PC-3 (cell line): ENCODE measurements around the gene SPSB4. TPM values are rescaled to one million over a fixed set of nuclear protein-coding genes. Genes with fewer than 3 reads are reported as not detected.

Experiments used
- ATAC-seq: fragments of 200-7000 bp; cut with Tn5 transposase; 2 replicates; pipeline ENCODE4 v1.9.1; 2020; ENCODE audit warnings: mild to moderate bottlenecking, moderate library complexity
- BruUV-seq: library from RNA; stranded (reverse); fragments of 400-500 nt; replicated peaks from 2 replicates; lab custom pipeline; 2021; lab: Mats Ljungman, UMichigan
- CTCF ChIA-PET: fragments of 300-600 bp; sonication (Branson Sonifier 250); formaldehyde crosslinking; loops from one replicate; lab custom pipeline; 2022; ENCODE audit warnings: antibody characterized with exemption; lab: Charles Lee
- POLR2A ChIA-PET: fragments of 300-600 bp; sonication (Branson Sonifier 250); formaldehyde crosslinking; loops from one replicate; lab custom pipeline; 2022; ENCODE audit warnings: antibody characterized with exemption; ENCODE audit not compliant: unreplicated experiment; lab: Charles Lee
- DNase-seq: peaks from one replicate; pipeline ENCODE4 v3.0.0-alpha.2; 2015
- H2AFZ ChIP-seq: fragments of 300-600 bp; sonication (generic); 2 replicates; pipeline ENCODE4 v1.6.0; 2016; ENCODE audit warnings: antibody characterized with exemption, low read length
- H3F3A ChIP-seq: fragments of 300-600 bp; sonication (generic); one replicate; pipeline ENCODE4 v1.6.0; 2017; ENCODE audit warnings: antibody characterized with exemption, low read length, control low read depth, mild to moderate bottlenecking; ENCODE audit not compliant: unreplicated experiment
- H3K27ac ChIP-seq: fragments of 300-600 bp; sonication (generic); 2 replicates; pipeline ENCODE4 v1.5.1; 2016; ENCODE audit warnings: mild to moderate bottlenecking, low read length
- H3K27me3 ChIP-seq: fragments of 300-600 bp; sonication (generic); 2 replicates; pipeline ENCODE4 v1.6.1; 2016; ENCODE audit warnings: low read length, mixed read lengths
- H3K36me3 ChIP-seq: fragments of 300-600 bp; sonication (generic); 2 replicates; pipeline ENCODE4 v1.6.1; 2016; ENCODE audit warnings: low read depth, mixed run types, low read length, mixed read lengths
- H3K4me1 ChIP-seq: fragments of 300-600 bp; sonication (generic); 2 replicates; pipeline ENCODE4 v1.5.1; 2016; ENCODE audit warnings: low read length; ENCODE audit not compliant: insufficient read depth
- H3K4me2 ChIP-seq: fragments of 300-600 bp; sonication (generic); 2 replicates; pipeline ENCODE4 v1.6.0; 2016; ENCODE audit warnings: low read length
- H3K4me3 ChIP-seq: fragments of 300-600 bp; sonication (generic); 2 replicates; pipeline ENCODE4 v1.5.1; 2016; ENCODE audit warnings: mild to moderate bottlenecking, low read length, mixed read lengths
- H3K79me2 ChIP-seq: fragments of 300-600 bp; sonication (generic); 2 replicates; pipeline ENCODE4 v1.6.1; 2017; ENCODE audit warnings: low read length, mixed read lengths
- H3K9ac ChIP-seq: fragments of 300-600 bp; sonication (generic); 2 replicates; pipeline ENCODE4 v1.6.0; 2016; ENCODE audit warnings: mild to moderate bottlenecking, low read length
- H3K9me2 ChIP-seq: fragments of 300-600 bp; sonication (generic); replicated peaks from 2 replicates; pipeline ENCODE4 v1.6.1; 2016; ENCODE audit warnings: mixed run types, low read length, mixed read lengths
- H3K9me3 ChIP-seq: fragments of 300-600 bp; sonication (generic); 2 replicates; pipeline ENCODE4 v1.6.1; 2016; ENCODE audit warnings: low read length, mixed read lengths
- H4K20me1 ChIP-seq: fragments of 300-600 bp; sonication (generic); 2 replicates; pipeline ENCODE4 v1.6.1; 2016; ENCODE audit warnings: low read length, mixed read lengths
- EZH2 ChIP-seq: fragments of 300-600 bp; sonication (generic); IDR thresholded peaks from one replicate; pipeline ENCODE4 v1.6.1; 2017; ENCODE audit warnings: antibody characterized with exemption, mild to moderate bottlenecking, low read length; ENCODE audit not compliant: unreplicated experiment
- EZH2phosphoT487 ChIP-seq: fragments of 300-600 bp; sonication (generic); IDR thresholded peaks from 2 replicates; pipeline ENCODE4 v1.6.1; 2018; ENCODE audit warnings: mild to moderate bottlenecking, antibody characterized with exemption, low read length, borderline replicate concordance
- intact Hi-C: fragments of 100-400 bp; cut with micrococcal nuclease; formaldehyde crosslinking; loops from 2 replicates; pipeline ENCODE4 v1.9.0; 2023
- total RNA-seq: library from RNA; depleted of rRNA; stranded (reverse); fragments of >200 nt; gene quantifications from 2 replicates; pipeline ENCODE4 v1.2.3, GENCODE V29; 2014
- TF ChIP-seq, protein P1 (sequence below): fragments of 300-600 bp; sonication (generic); conservative IDR thresholded peaks from 2 replicates; pipeline ENCODE4 v1.5.1; 2017; ENCODE audit warnings: antibody characterized with exemption, low read depth, mild to moderate bottlenecking, low read length

Gene SPSB4
- total RNA-seq, 1 experiment from 2014 or later = not detected

DNA sequence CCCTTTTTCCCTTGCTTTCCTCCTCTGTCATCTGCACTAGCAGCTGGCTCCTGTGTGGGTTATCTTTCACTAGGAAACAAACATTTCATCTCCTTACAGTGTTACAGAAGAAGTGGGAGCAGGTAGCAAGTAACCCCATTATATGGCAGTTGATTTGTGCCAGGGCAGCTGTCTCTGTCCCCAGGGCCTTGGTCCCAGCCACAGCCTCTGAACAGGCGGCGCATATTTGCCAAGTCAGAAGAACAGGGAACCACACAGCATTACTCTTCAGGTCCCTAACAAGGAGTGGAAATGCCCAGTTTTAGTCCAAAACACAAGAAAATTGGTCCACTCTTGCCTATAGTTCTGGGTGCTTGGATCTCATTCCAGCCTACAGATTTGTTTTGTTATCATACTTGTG lies 99.8 kb downstream of the SPSB4 start:
- no peak overlapping the region for H3K9ac ChIP-seq
- no peaks in the 10 kb centered on the region for H3K36me3 ChIP-seq
- CTCF ChIA-PET = no interaction called here
- BruUV-seq = no TSS peak
- no peaks in the 10 kb centered on the region for H3K27me3 ChIP-seq
- no peak for DNase-seq
- ATAC-seq = no peak
- no peaks in the 10 kb centered on the region for H3K9me2 ChIP-seq
- H3K4me1 ChIP-seq = peaks cover 5% of the 10 kb centered on the region; the same call in 1 of the 2 replicates
- H2AFZ ChIP-seq = no peak overlapping the region
- no peaks in the 10 kb centered on the region for H3K79me2 ChIP-seq
- H4K20me1 ChIP-seq = no peaks in the 10 kb centered on the region
- no peak overlapping the region for H3K27ac ChIP-seq
- no peak overlapping the region for H3K4me3 ChIP-seq
- no peaks in the 10 kb centered on the region for H3F3A ChIP-seq
- no peaks in the 10 kb centered on the region for H3K9me3 ChIP-seq
- TF ChIP-seq, protein P1, sequence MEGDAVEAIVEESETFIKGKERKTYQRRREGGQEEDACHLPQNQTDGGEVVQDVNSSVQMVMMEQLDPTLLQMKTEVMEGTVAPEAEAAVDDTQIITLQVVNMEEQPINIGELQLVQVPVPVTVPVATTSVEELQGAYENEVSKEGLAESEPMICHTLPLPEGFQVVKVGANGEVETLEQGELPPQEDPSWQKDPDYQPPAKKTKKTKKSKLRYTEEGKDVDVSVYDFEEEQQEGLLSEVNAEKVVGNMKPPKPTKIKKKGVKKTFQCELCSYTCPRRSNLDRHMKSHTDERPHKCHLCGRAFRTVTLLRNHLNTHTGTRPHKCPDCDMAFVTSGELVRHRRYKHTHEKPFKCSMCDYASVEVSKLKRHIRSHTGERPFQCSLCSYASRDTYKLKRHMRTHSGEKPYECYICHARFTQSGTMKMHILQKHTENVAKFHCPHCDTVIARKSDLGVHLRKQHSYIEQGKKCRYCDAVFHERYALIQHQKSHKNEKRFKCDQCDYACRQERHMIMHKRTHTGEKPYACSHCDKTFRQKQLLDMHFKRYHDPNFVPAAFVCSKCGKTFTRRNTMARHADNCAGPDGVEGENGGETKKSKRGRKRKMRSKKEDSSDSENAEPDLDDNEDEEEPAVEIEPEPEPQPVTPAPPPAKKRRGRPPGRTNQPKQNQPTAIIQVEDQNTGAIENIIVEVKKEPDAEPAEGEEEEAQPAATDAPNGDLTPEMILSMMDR = no peak
- no peak for TF ChIP-seq EZH2phosphoT487
- no peak for TF ChIP-seq EZH2
- POLR2A ChIA-PET = no interaction called here
- intact Hi-C loops = no loop called here
- no peak overlapping the region for H3K4me2 ChIP-seq

DNA sequence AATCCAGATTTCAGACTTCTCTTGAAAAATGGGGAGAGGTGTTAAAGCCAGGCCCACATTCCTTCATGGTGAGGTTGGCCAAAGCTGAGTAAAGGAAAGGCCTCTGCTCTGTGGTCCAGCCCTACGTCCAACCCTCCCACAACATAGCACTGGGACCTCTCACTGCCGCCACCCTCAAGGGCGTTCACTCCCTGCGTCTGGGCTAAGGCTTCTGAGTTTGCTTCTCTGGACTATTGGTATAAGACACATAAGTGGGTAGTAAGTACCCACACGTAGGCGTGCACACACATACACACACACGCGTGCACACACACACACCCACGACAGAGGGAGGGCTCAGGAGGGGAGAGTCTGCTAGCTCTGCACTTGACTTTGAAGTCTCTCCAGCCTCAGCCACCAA lies 100.3 kb downstream of the SPSB4 start:
- no peak overlapping the region for H3K9ac ChIP-seq
- H3F3A ChIP-seq = no peaks in the 10 kb centered on the region
- H3K9me3 ChIP-seq = no peaks in the 10 kb centered on the region
- DNase-seq (no peak), ATAC-seq (no peak)
- ChIA-PET CTCF (no interaction called here), POLR2A (no interaction called here)
- no peak overlapping the region for H3K27ac ChIP-seq
- no peaks in the 10 kb centered on the region for H3K9me2 ChIP-seq
- peaks cover 5% of the 10 kb centered on the region; the same call in 1 of the 2 replicates for H3K4me1 ChIP-seq
- no TSS peak for BruUV-seq
- intact Hi-C loops = no loop called here
- no peak overlapping the region for H3K4me3 ChIP-seq
- H3K36me3 ChIP-seq = no peaks in the 10 kb centered on the region
- no peak overlapping the region for H3K4me2 ChIP-seq
- no peaks in the 10 kb centered on the region for H3K79me2 ChIP-seq
- TF ChIP-seq EZH2phosphoT487 (no peak), EZH2 (no peak)
- no peaks in the 10 kb centered on the region for H4K20me1 ChIP-seq
- no peaks in the 10 kb centered on the region for H3K27me3 ChIP-seq
- no peak overlapping the region for H2AFZ ChIP-seq

DNA sequence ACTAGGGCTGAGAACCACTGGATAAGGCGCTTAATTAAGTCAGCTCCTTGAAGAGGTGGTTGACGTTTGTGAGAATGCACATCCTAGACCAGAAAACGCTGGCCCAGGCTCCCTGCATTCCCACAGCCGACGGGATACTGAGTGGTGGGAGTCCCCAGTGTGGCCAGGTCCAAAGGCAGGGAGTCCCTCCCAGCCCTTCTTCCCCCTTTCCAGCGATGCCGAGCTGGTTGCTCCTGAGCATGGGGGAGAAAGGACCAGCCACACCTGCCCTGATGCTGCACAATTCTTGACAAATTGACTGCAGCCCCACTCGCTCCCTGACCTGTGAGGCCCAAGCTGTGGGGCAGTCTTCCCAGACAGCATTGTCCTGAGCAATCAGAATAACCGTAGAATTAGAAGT lies 101.0 kb downstream of the SPSB4 start:
- intact Hi-C loops = no loop called here
- Histone ChIP-seq H3K79me2 (no peaks in the 10 kb centered on the region), H3K4me3 (no peak overlapping the region), H3K9me3 (no peaks in the 10 kb centered on the region), H3K9me2 (no peaks in the 10 kb centered on the region), H2AFZ (no peak overlapping the region), H3K4me1 (peaks cover 5% of the 10 kb centered on the region; the same call in 1 of the 2 replicates), H3K27ac (no peak overlapping the region), H3K4me2 (no peak overlapping the region), H3K9ac (no peak overlapping the region), H3K36me3 (no peaks in the 10 kb centered on the region), H3F3A (no peaks in the 10 kb centered on the region), H3K27me3 (no peaks in the 10 kb centered on the region), H4K20me1 (no peaks in the 10 kb centered on the region)
- POLR2A ChIA-PET = no interaction called here
- CTCF ChIA-PET = no interaction called here
- no peak for TF ChIP-seq EZH2
- TF ChIP-seq EZH2phosphoT487 = no peak
- TF ChIP-seq, protein P1 = no peak
- BruUV-seq = no TSS peak
- ATAC-seq = no peak
- no peak for DNase-seq
